Gastroesophageal sphincter (tissue), 3 donors: ENCODE results near the gene RNF187.

Source experiments
- EP300 ChIP-seq: sonication (generic); formaldehyde crosslinking; IDR thresholded peaks from one replicate; pipeline ENCODE4 v1.6.1; 2017; ENCODE audit warnings: antibody characterized with exemption, mild to moderate bottlenecking
- POLR2A ChIP-seq, 2 donors: fragments of 450-650 bp; IDR thresholded peaks; one replicate each; pipeline ENCODE4 v1.6.1; 2017; ENCODE audit warnings: antibody characterized with exemption in 2 of 2, mild to moderate bottlenecking in 2 of 2, moderate library complexity in 1 of 2
- POLR2AphosphoS5 ChIP-seq: sonication (generic); formaldehyde crosslinking; IDR thresholded peaks from one replicate; pipeline ENCODE4 v1.6.1; 2017; ENCODE audit warnings: antibody characterized with exemption
- TF ChIP-seq, protein P1 (sequence below), 4 experiments: fragments of 200-600 bp in 2 of 4; fragments of 450-650 bp in 2 of 4; sonication (generic) in 1 of 4; IDR thresholded peaks; one replicate each; pipeline ENCODE4 v1.5.1; 2017 to 2019; ENCODE audit warnings: antibody characterized with exemption in 4 of 4, mild to moderate bottlenecking in 2 of 4, moderate library complexity in 2 of 4

DNA sequence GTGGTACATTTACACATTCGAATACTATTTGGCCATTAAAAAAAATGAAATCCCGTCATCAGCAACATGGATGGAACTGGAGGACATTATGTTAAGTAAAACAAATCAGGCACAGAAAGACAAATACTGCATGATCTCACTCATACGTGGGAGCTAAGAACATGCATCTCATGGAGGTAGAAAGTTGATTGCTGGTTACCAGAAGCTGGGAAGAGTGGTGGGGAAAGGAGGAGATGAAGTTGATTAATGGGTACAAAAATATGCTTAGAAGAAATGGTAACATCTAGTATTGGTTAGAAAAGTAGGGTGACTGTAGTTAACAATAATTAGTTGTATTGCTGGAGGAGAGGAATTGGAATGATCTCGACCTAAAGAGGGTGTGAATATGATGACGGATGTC lies 24.6 kb upstream of the RNF187 start:
- TF ChIP-seq, protein P1, sequence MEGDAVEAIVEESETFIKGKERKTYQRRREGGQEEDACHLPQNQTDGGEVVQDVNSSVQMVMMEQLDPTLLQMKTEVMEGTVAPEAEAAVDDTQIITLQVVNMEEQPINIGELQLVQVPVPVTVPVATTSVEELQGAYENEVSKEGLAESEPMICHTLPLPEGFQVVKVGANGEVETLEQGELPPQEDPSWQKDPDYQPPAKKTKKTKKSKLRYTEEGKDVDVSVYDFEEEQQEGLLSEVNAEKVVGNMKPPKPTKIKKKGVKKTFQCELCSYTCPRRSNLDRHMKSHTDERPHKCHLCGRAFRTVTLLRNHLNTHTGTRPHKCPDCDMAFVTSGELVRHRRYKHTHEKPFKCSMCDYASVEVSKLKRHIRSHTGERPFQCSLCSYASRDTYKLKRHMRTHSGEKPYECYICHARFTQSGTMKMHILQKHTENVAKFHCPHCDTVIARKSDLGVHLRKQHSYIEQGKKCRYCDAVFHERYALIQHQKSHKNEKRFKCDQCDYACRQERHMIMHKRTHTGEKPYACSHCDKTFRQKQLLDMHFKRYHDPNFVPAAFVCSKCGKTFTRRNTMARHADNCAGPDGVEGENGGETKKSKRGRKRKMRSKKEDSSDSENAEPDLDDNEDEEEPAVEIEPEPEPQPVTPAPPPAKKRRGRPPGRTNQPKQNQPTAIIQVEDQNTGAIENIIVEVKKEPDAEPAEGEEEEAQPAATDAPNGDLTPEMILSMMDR (IDR thresholded peaks at IDR 0.05): no peak
- TF ChIP-seq POLR2A (IDR thresholded peaks at IDR 0.05) (no peak), POLR2AphosphoS5 (no peak), EP300 (no peak)
